HCT116 (cell line): ENCODE results near the gene GP1BB. TPM values are rescaled to one million over a fixed set of nuclear protein-coding genes. Genes with fewer than 3 reads are reported as not detected.
A peak's percentile ranks its signal among the peaks of the same experiment; 100 is the strongest.

Source experiments
- ATAC-seq: fragments of 200-7000 bp; cut with Tn5 transposase; 2 replicates; pipeline ENCODE4 v1.9.1; 2020; ENCODE audit warnings: mild to moderate bottlenecking, moderate library complexity
- BruUV-seq: library from RNA; stranded (reverse); fragments of 400-500 nt; replicated peaks from 2 replicates; lab custom pipeline; 2021; lab: Mats Ljungman, UMichigan
- CTCF ChIA-PET: fragments of 300-600 bp; sonication (Branson Sonifier 250); formaldehyde crosslinking; loops from one replicate; lab custom pipeline; 2021; ENCODE audit warnings: antibody characterized with exemption; lab: Charles Lee
- POLR2A ChIA-PET: fragments of 300-600, 350-600 bp; sonication (Branson Sonifier 250); formaldehyde crosslinking; loops from one replicate; lab custom pipeline; 2021; ENCODE audit warnings: antibody characterized with exemption; lab: Charles Lee
- RAD21 ChIA-PET, 2 experiments: fragments of 300-600 bp; sonication (Branson Sonifier 250); formaldehyde crosslinking; loops; one replicate each; lab custom pipeline; 2023; ENCODE audit warnings: low total read pairs in 2 of 2; ENCODE audit not compliant: uncharacterized antibody in 2 of 2, unreplicated experiment in 2 of 2, low non-redundant PET in 1 of 2; lab: Charles Lee
- DNase-seq: peaks from one replicate; pipeline ENCODE4 v3.0.0-alpha.2; 2010; ENCODE audit warnings: low read depth, low spot score
- H2AFZ ChIP-seq: fragments of 200-600 bp; shearing (Covaris generic), sonication (generic); 2 replicates; pipeline ENCODE4 v1.6.1; 2017; ENCODE audit warnings: low read depth, mixed run types, mixed read lengths, antibody characterized with exemption, low read length; ENCODE audit not compliant: poor library complexity, severe bottlenecking
- H3K27ac ChIP-seq: 2 replicates; pipeline ENCODE4 v1.5.1; 2012; ENCODE audit warnings: low read depth, low read length
- H3K27me3 ChIP-seq: fragments of 200-600 bp; sonication (generic); 2 replicates; pipeline ENCODE4 v1.6.1; 2016; ENCODE audit warnings: mixed run types, low read length, mixed read lengths; ENCODE audit not compliant: insufficient read depth
- H3K36me3 ChIP-seq, 2 experiments: fragments of 200-500 bp in 1 of 2; fragments of 200-600 bp in 1 of 2; sonication (Bioruptor generic) in 1 of 2; sonication (generic) in 1 of 2; 2 replicates each; pipeline versions ENCODE4 v1.5.1 to v1.6.1; 2014 to 2016; ENCODE audit warnings: low read length in 2 of 2, inconsistent platforms in 1 of 2, mixed read lengths in 1 of 2, mixed run types in 1 of 2; ENCODE audit not compliant: insufficient read depth in 2 of 2, control insufficient read depth in 1 of 2
- H3K4me1 ChIP-seq, 2 experiments: fragments of 200-600 bp in 1 of 2; sonication (generic) in 1 of 2; 2 replicates each; pipeline versions ENCODE4 v1.5.1 to v1.6.1; 2012 to 2017; ENCODE audit warnings: low read length in 2 of 2, inconsistent platforms in 1 of 2, mild to moderate bottlenecking in 1 of 2, mixed read lengths in 1 of 2, mixed run types in 1 of 2, moderate library complexity in 1 of 2; ENCODE audit not compliant: insufficient read depth in 2 of 2, control insufficient read depth in 1 of 2
- H3K4me2 ChIP-seq: fragments of 200-600 bp; sonication (generic); 2 replicates; pipeline ENCODE4 v1.6.1; 2017; ENCODE audit warnings: mixed run types, low read length, mixed read lengths
- H3K4me3 ChIP-seq, 2 experiments: fragments of 200-600 bp in 1 of 2; sonication (generic) in 1 of 2; replicated peaks in 1 of 2; 2 replicates each; pipeline ENCODE4 v1.5.1; 2011 to 2016; ENCODE audit warnings: low read length in 2 of 2, control low read depth in 1 of 2, low read depth in 1 of 2, mild to moderate bottlenecking in 1 of 2, mixed read lengths in 1 of 2, mixed run types in 1 of 2
- H3K79me2 ChIP-seq: fragments of 200-600 bp; sonication (generic); 2 replicates; pipeline ENCODE4 v1.6.1; 2017; ENCODE audit warnings: mild to moderate bottlenecking, mixed run types, low read length, moderate library complexity, mixed read lengths; ENCODE audit not compliant: insufficient read depth
- H3K9ac ChIP-seq: fragments of 200-600 bp; sonication (generic); 2 replicates; pipeline ENCODE4 v1.6.1; 2016; ENCODE audit warnings: low read length, mixed read lengths
- H3K9me2 ChIP-seq: fragments of 200-600 bp; sonication (generic), shearing (Covaris generic); 2 replicates; pipeline ENCODE4 v1.6.1; 2017; ENCODE audit warnings: mixed run types, mild to moderate bottlenecking, moderate library complexity; ENCODE audit not compliant: insufficient read depth
- H3K9me3 ChIP-seq, 2 experiments: fragments of 200-500 bp in 1 of 2; fragments of 200-600 bp in 1 of 2; sonication (Bioruptor generic) in 1 of 2; sonication (generic) in 1 of 2; 2 replicates each; pipeline ENCODE4 v1.6.1; 2014 to 2017; ENCODE audit warnings: low read length in 2 of 2, mixed read lengths in 2 of 2, inconsistent platforms in 1 of 2, low read depth in 1 of 2, mild to moderate bottlenecking in 1 of 2, mixed run types in 1 of 2, moderate library complexity in 1 of 2; ENCODE audit not compliant: control insufficient read depth in 1 of 2, insufficient read depth in 1 of 2
- H4K20me1 ChIP-seq: fragments of 200-600 bp; sonication (generic), shearing (Covaris generic); 2 replicates; pipeline ENCODE4 v1.6.1; 2017; ENCODE audit warnings: mixed run types, mild to moderate bottlenecking, moderate library complexity; ENCODE audit not compliant: insufficient read depth
- CBX3 ChIP-seq: IDR thresholded peaks from 2 replicates; pipeline ENCODE4 v1.6.1; 2012; ENCODE audit warnings: low read depth
- CEBPB ChIP-seq: IDR thresholded peaks from 2 replicates; pipeline ENCODE4 v1.6.1; 2012; ENCODE audit warnings: low read depth
- ELF1 ChIP-seq: IDR thresholded peaks from 2 replicates; pipeline ENCODE4 v1.6.1; 2012; ENCODE audit warnings: low read depth, borderline replicate concordance
- EZH2 ChIP-seq: fragments of 200-600 bp; sonication (generic); IDR thresholded peaks from 2 replicates; pipeline ENCODE4 v1.6.1; 2017; ENCODE audit warnings: antibody characterized with exemption, mixed run types
- FOSL1 ChIP-seq: IDR thresholded peaks from 2 replicates; pipeline ENCODE4 v1.6.1; 2012; ENCODE audit warnings: low read depth
- JUND ChIP-seq: IDR thresholded peaks from 2 replicates; pipeline ENCODE4 v1.6.1; 2012
- MAX ChIP-seq: IDR thresholded peaks from 2 replicates; pipeline ENCODE4 v1.6.1; 2012
- POLR2A ChIP-seq: IDR thresholded peaks from 2 replicates; pipeline ENCODE4 v1.7.0; 2011; ENCODE audit warnings: borderline replicate concordance; ENCODE audit not compliant: insufficient read depth, insufficient read length; ENCODE audit errors: extremely low read depth
- POLR2AphosphoS5 ChIP-seq: IDR thresholded peaks from 2 replicates; pipeline ENCODE4 v1.6.1; 2011; ENCODE audit warnings: mild to moderate bottlenecking, low read depth, low read length, moderate library complexity
- RAD21 ChIP-seq: IDR thresholded peaks from 2 replicates; pipeline ENCODE4 v1.6.1; 2012; ENCODE audit warnings: low read depth, mild to moderate bottlenecking
- REST ChIP-seq: IDR thresholded peaks from 2 replicates; pipeline ENCODE4 v1.6.1; 2012; ENCODE audit warnings: low read depth
- SIN3A ChIP-seq: IDR thresholded peaks from 2 replicates; pipeline ENCODE4 v1.6.1; 2012; ENCODE audit warnings: low read depth
- SP1 ChIP-seq: IDR thresholded peaks from 2 replicates; pipeline ENCODE4 v1.6.1; 2012; ENCODE audit warnings: low read depth
- YY1 ChIP-seq: IDR thresholded peaks from 2 replicates; pipeline ENCODE4 v1.6.1; 2011; ENCODE audit warnings: low read length, low read depth, moderate library complexity, mild to moderate bottlenecking; ENCODE audit not compliant: insufficient replicate concordance; ENCODE audit errors: extremely low read depth
- ZNF274 ChIP-seq: fragments of 200-500 bp; sonication (Bioruptor generic); IDR thresholded peaks from 2 replicates; pipeline ENCODE4 v1.6.1; 2014; ENCODE audit warnings: mild to moderate bottlenecking, low read depth, low read length, inconsistent platforms
- intact Hi-C: fragments of 100-400 bp; cut with micrococcal nuclease; formaldehyde crosslinking; loops from 2 replicates; pipeline ENCODE4 v1.10.0; 2022
- total RNA-seq: library from RNA; stranded (reverse); gene quantifications from one replicate; pipeline ENCODE4 v1.2.1, GENCODE V29; 2021; ENCODE audit not compliant: unreplicated experiment
- TF ChIP-seq, protein P1 (sequence below): IDR thresholded peaks from 2 replicates; pipeline ENCODE4 v1.6.1; 2011; ENCODE audit warnings: mild to moderate bottlenecking, low read length, moderate library complexity; ENCODE audit not compliant: insufficient replicate concordance; ENCODE audit errors: extremely low read depth

GP1BB gene
- total RNA-seq, 1 experiment from 2014 or later, result 4.8 TPM

GRCh38 chr22:19722178-19722981 lies 959 bp upstream of the GP1BB start:
- Histone ChIP-seq H3K36me3 (no peaks in the 10 kb centered on the region; a peak in 1 of 4 replicates), H3K27ac (peak overlapping the region; percentile 40; the same call in 1 of the 2 replicates), H3K9me3 (no peaks in the 10 kb centered on the region), H3K27me3 (no peaks in the 10 kb centered on the region), H2AFZ (no peak overlapping the region), H3K79me2 (no peaks in the 10 kb centered on the region), H3K4me3 (no peak overlapping the region), H3K4me1 (peaks cover 17 to 30% of the 10 kb centered on the region in 2 experiments), H3K9ac (no peak overlapping the region), H3K9me2 (no peaks in the 10 kb centered on the region), H4K20me1 (no peaks in the 10 kb centered on the region), H3K4me2 (peak overlapping the region; percentile 73)
- no peak for DNase-seq
- CTCF ChIA-PET, result no interaction called here
- intact Hi-C loops, result no loop called here
- no TSS peak for BruUV-seq
- TF ChIP-seq SP1 (no peak), MAX (no peak), POLR2A (no peak), CEBPB (no peak), SIN3A (no peak), POLR2AphosphoS5 (no peak), YY1 (no peak), EZH2 (no peak), RAD21 (no peak), ELF1 (no peak), ZNF274 (no peak), CBX3 (no peak), REST (no peak), JUND (no peak), FOSL1 (no peak)
- TF ChIP-seq, protein P1, sequence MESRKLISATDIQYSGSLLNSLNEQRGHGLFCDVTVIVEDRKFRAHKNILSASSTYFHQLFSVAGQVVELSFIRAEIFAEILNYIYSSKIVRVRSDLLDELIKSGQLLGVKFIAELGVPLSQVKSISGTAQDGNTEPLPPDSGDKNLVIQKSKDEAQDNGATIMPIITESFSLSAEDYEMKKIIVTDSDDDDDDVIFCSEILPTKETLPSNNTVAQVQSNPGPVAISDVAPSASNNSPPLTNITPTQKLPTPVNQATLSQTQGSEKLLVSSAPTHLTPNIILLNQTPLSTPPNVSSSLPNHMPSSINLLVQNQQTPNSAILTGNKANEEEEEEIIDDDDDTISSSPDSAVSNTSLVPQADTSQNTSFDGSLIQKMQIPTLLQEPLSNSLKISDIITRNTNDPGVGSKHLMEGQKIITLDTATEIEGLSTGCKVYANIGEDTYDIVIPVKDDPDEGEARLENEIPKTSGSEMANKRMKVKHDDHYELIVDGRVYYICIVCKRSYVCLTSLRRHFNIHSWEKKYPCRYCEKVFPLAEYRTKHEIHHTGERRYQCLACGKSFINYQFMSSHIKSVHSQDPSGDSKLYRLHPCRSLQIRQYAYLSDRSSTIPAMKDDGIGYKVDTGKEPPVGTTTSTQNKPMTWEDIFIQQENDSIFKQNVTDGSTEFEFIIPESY, result no peak
- RAD21 ChIA-PET, result no interaction called here
- ATAC-seq, result no peak
- POLR2A ChIA-PET, result no interaction called here
